ENCODE data around the gene STK38. TPM values are rescaled to one million over a fixed set of nuclear protein-coding genes. Genes with fewer than 3 reads are reported as not detected.
A peak's percentile ranks its signal among the peaks of the same experiment; 100 is the strongest.

Gene STK38
- total RNA-seq (2021; fragmentation: NEBNext Ultra II Directional; extraction: Animal tissue kit (Norgen Biotek cat#: 25700)): 18.5 and 19.8 TPM in 2 replicates
- 6.2 and 8.1 TPM in 2 replicates for polyA plus RNA-seq (2011; rRNA removed)
- 8.5 TPM for polyA plus RNA-seq (2011; cell fraction: cytosol; rRNA removed)
- 10.0 TPM for polyA plus RNA-seq (2011; cell fraction: nucleus; rRNA removed)
- 10.7 to 18.7 TPM (median 14.8 TPM) in 4 replicates for polyA plus RNA-seq (2012, experiment 1 of 2)
- 1.9 TPM for polyA plus RNA-seq (2012, experiment 2 of 2)
- polyA plus RNA-seq (2013, experiment 1 of 2): 11.0 TPM
- polyA plus RNA-seq (2013, experiment 2 of 2): 11.1 TPM
- polyA minus RNA-seq (2011; rRNA and poly(A)+ RNA removed): 7.2 and 8.1 TPM in 2 replicates
- 6.2 TPM for polyA minus RNA-seq (2011; cell fraction: cytosol; rRNA and poly(A)+ RNA removed)
- 9.0 TPM for polyA minus RNA-seq (2011; cell fraction: nucleus; rRNA and poly(A)+ RNA removed)
- long read RNA-seq, experiment 1, partial matches to known transcripts: 8 of 18 reads
- long read RNA-seq, experiment 1, other reads (novel, unspliced or antisense): 10 of 18 reads
- long read RNA-seq, experiment 2, partial matches to known transcripts: 2 of 7 reads
- long read RNA-seq, experiment 2, other reads (novel, unspliced or antisense): 5 of 7 reads

- peaks cover 6 to 42% of the 10 kb centered on the region in 2 experiments; a peak in 3 of 4 replicates for H3K79me2 ChIP-seq (ENCODE audit: control insufficient read depth in 1 of 2, insufficient read depth in 2 of 2, low read length in 2 of 2)
- H3K56ac ChIP-seq (replicated peaks; ENCODE audit: insufficient read length, low read depth, low read length): peak within 1 kb of the TSS; percentile 34
- H4K5ac ChIP-seq (ENCODE audit: insufficient read length, low read depth, low read length): peak within 1 kb of the TSS; percentile 63
- H3K4ac ChIP-seq (replicated peaks; ENCODE audit: insufficient read length, low read depth, low read length): peak within 1 kb of the TSS; percentile 16
- CTCF ChIA-PET (ENCODE audit: partially characterized antibody): interaction anchor here (1.1 kb wide), 1 partner anchor 186 kb away, joined by 4 read pairs; no protein-coding TSS in a partner anchor
- no peak within 1 kb of the TSS for H3K14ac ChIP-seq (ENCODE audit: insufficient read length)
- H3K27me3 ChIP-seq (replicated peaks in 1 of 4; ENCODE audit: control insufficient read depth in 3 of 4, extremely low read depth in 1 of 4, insufficient read depth in 3 of 4, low read length in 3 of 4): no peaks in the 10 kb centered on the region
- H3K18ac ChIP-seq (ENCODE audit: extremely low read depth, low read length): peak within 1 kb of the TSS; percentile 83
- FAIRE-seq (no peak), DNase-seq (ENCODE audit: low read depth in 1 of 2, low spot score in 2 of 2) (peak; percentile 83 to 94)
- peak within 1 kb of the TSS; percentile 90; the same call in 1 of the 2 replicates for H4K8ac ChIP-seq (ENCODE audit: extremely low read depth, insufficient read depth, low read length)
- no peaks in the 10 kb centered on the region; a peak in 1 of 8 replicates for H3K36me3 ChIP-seq (ENCODE audit: control insufficient read depth in 2 of 4, insufficient read depth in 4 of 4, low read length in 3 of 4)
- peaks cover 0 to 9% (median 4%) of the 10 kb centered on the region in 4 experiments; a peak in 4 of 7 replicates for H3K4me1 ChIP-seq (replicated peaks in 1 of 4; ENCODE audit: control insufficient read depth in 3 of 4, insufficient read depth in 4 of 4, low read length in 3 of 4)
- H3K23me2 ChIP-seq (ENCODE audit: low read depth, low read length): peaks cover 9% of the 10 kb centered on the region
- H3K4me3 ChIP-seq (ENCODE audit: extremely low read depth in 1 of 4, insufficient read depth in 2 of 4, low read depth in 3 of 4, low read length in 4 of 4): peak within 1 kb of the TSS; percentile 84 to 97 (median 92)
- no peak within 1 kb of the TSS for H2BK120ac ChIP-seq (replicated peaks; ENCODE audit: low read depth, low read length)
- no peak within 1 kb of the TSS for H4K91ac ChIP-seq (replicated peaks; ENCODE audit: insufficient read length, low read length)
- POLR2A ChIA-PET (ENCODE audit: partially characterized antibody): interaction anchor here (3.1 to 3.5 kb wide), 2 partner anchors 48 to 51 kb away, joined by 12 to 18 read pairs; partner anchors contain the start of gene SRSF3
- H2BK5ac ChIP-seq (ENCODE audit: low read depth, low read length): peak within 1 kb of the TSS; percentile 78
- H3K23ac ChIP-seq (ENCODE audit: insufficient read length): no peak within 1 kb of the TSS
- no peaks in the 10 kb centered on the region for H4K20me1 ChIP-seq (replicated peaks in 1 of 2; ENCODE audit: control insufficient read depth in 1 of 2, insufficient read depth in 2 of 2, low read length in 2 of 2)
- 0 out of 2 replicates have a peak within 1 kb of the TSS, but pooled peaks have one; percentile 76 for H2BK12ac ChIP-seq (ENCODE audit: low read depth, low read length)
- peak within 1 kb of the TSS; percentile 80 to 91 for H3K4me2 ChIP-seq (ENCODE audit: insufficient read depth in 1 of 2, low read depth in 2 of 2, low read length in 2 of 2)
- no peak within 1 kb of the TSS for H2BK15ac ChIP-seq (ENCODE audit: low read length)
- peak within 1 kb of the TSS; percentile 81 for H3K27ac ChIP-seq (ENCODE audit: low read depth, low read length)
- peak within 1 kb of the TSS; percentile 42; the same call in 1 of the 2 replicates for H2AFZ ChIP-seq (ENCODE audit: low read length)
- H3K9ac ChIP-seq (replicated peaks in 1 of 4; ENCODE audit: extremely low read depth in 1 of 4, low read depth in 3 of 4, low read length in 3 of 4): peak within 1 kb of the TSS; percentile 61 to 91 (median 88)
- peak within 1 kb of the TSS; percentile 16; the same call in 1 of the 2 replicates for H2AK5ac ChIP-seq (ENCODE audit: low read depth, low read length)
- WGBS, 2 experiments (ENCODE audit: extremely low coverage in 1 of 2, insufficient coverage in 1 of 2, insufficient read length in 1 of 2, insufficient replicate concordance in 2 of 2, low coverage in 1 of 2, low lambda C conversion rate in 2 of 2, missing lambda C conversion rate in 1 of 2): 2% methylated on average over 50 of the region's 51 CpGs; no CpG with 5 or more reads in 1 of the 2 experiments
- no peaks in the 10 kb centered on the region for H3K9me3 ChIP-seq (ENCODE audit: insufficient read depth in 2 of 2, low read depth in 1 of 2, low read length in 1 of 2)
- peak within 1 kb of the TSS; percentile 40; the same call in 1 of the 2 replicates for H2BK20ac ChIP-seq (ENCODE audit: low read length)
- H3K79me1 ChIP-seq (ENCODE audit: low read depth, low read length): peaks cover 6% of the 10 kb centered on the region
- TF ChIP-seq TBP (IDR thresholded peaks at IDR 0.05; ENCODE audit: low read depth, low read length) (peak; percentile 62; the same call in 1 of the 2 replicates), NANOG (IDR thresholded peaks at IDR 0.05; ENCODE audit: insufficient read depth, low read depth, low read length, poor library complexity, severe bottlenecking) (no peak), POLR2AphosphoS5 (IDR thresholded peaks at IDR 0.05; ENCODE audit: low read depth, low read length) (peak; percentile 84), SAP30 (IDR thresholded peaks at IDR 0.05; ENCODE audit: insufficient read depth, insufficient replicate concordance, low read length) (peak; percentile 64), JUN (IDR thresholded peaks at IDR 0.05; ENCODE audit: low read depth, low read length) (no peak), SP4 (IDR thresholded peaks at IDR 0.05; ENCODE audit: low read length) (peak; percentile 61; the same call in 1 of the 2 replicates), SUZ12 (IDR thresholded peaks at IDR 0.05; ENCODE audit: low read length) (no peak), TAF7 (optimal IDR thresholded peaks at IDR 0.05; ENCODE audit: borderline replicate concordance, low read depth, low read length) (no peak)
These were observed at the start of gene STK38 for GRCh38 chr6:36546920-36547645. Gene STK38, minus strand, starts transcription at chr6:36547479. Its CDS starts 7,277 bp downstream, at chr6:36540202.

All from H1 (cell line).